Stimulated activated CD4-positive, alpha-beta T cell treated with anti-CD3 and anti-CD28 coated beads, TNF-alpha, amount 100 ng/mL, for 24 hours (primary cell): Measurements from ENCODE around the gene SYNE4.
"Not testable (repeated sequence)": the region's sequence is repeated elsewhere in the genome, so short reads cannot be mapped to it uniquely, and the experiment has no call there.

Experiments used
- DNase-seq, 3 experiments: peaks; one replicate each; pipeline ENCODE4 v3.0.0-alpha.2; 2020; ENCODE audit warnings: low read depth in 3 of 3

The SYNE4 gene

DNA sequence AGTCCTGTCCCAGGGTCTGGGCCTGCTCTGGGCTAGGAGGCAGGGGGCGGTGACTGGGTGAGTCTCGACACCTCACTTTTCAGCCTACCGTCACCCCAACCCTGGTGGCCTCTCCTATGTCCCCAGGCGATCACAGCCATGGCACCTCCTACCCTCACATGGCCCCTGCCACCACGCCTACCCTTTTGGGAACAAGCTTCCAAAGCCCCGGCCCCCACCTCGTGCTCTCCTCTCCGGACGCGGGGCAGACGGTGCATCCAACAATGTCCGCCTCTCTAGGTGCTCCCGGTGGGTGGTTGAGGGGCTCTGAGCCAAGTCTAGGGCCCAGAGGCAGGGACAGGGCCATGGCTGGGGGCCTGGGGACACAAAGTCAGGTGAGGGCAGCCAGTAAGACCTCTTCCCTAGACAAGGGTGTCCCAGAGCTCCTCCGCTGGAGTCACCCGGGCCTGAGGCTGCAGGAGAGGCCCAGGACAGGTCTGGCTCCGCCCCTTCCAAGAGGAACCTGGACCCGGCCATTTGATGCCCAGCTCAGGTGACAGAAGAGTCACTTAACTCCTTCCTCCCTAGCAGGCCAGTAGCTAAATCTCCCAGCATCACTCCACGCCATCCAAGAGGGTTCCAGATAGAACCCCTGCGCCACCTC lies at the start of gene SYNE4:
Gene SYNE4 (minus strand): TSS at position 478 of the 643 bp plus-strand sequence. CDS start 132 bp downstream, at position 346.
- no peak for DNase-seq

GRCh38 chr19:36054733-36055686 lies 46.4 kb upstream of the SYNE4 start, which contains the start of gene WDR62:
Gene WDR62 (plus strand): TSS chr19:36054897. CDS start chr19:36054972, 75 bp downstream.
- DNase-seq = peak; percentile 86 to 96 (median 88)

- DNase-seq = peak; percentile 99 to 100 (median 100)
These were observed 45.6 kb upstream of the SYNE4 start, which contains the start of gene THAP8 for GRCh38 chr19:36054119-36054732. Gene THAP8 (minus strand): TSS chr19:36054285. CDS start chr19:36054217, 68 bp downstream.

GRCh38 chr19:36051637-36052036 lies 43.0 kb upstream of the SYNE4 start:
- no peak for DNase-seq

- DNase-seq = no peak
These were observed 42.6 kb upstream of the SYNE4 start for GRCh38 chr19:36051236-36051635.

DNA sequence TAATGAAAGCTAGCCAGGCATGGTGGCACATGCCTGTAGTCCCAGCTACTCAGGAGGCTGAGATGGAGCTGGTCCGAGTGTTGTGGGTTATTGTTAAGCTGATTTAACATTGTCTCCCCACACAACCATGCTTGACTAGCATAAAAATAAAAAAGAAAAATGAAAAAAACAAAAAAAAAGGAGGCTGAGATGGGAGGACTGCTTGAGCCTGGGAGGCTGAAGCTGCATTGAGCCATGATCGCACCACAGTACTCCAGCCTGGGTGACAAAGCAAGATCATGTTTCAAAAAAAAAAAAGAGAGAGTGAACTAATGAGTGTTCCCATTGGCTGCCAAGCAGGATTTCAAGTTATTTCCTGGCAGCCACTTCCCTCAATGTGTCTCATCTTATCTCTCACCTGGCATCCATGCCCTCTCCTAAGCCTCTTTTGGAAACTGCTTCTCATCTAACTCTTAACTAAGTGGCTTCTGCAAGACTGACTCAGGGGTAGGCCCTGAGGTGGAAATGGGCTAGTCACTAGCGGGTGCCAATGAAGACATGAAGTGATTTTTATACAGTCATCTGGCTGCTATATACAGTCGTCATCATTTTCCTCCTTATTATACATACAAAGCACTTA lies 40.6 kb upstream of the SYNE4 start:
- no peak for DNase-seq

DNA sequence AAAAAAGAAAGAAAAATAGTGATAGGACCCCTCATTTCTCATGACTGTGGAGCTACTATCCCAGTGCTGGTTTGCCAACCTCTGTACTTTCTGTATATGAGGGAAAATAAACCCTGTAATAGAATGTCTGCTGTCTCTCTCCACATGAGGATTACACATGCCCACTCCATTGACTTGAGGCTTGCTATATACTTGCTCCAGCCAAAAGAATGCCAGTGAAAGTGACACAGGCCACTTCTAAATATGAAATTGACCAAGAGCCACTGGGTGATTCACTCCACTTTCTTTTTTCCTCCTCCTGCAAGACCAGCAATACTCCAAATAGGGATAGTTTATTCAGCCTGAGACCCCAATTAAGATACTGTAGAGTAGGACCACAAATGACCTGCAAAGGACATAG lies 39.2 kb upstream of the SYNE4 start:
- DNase-seq = no peak

DNA sequence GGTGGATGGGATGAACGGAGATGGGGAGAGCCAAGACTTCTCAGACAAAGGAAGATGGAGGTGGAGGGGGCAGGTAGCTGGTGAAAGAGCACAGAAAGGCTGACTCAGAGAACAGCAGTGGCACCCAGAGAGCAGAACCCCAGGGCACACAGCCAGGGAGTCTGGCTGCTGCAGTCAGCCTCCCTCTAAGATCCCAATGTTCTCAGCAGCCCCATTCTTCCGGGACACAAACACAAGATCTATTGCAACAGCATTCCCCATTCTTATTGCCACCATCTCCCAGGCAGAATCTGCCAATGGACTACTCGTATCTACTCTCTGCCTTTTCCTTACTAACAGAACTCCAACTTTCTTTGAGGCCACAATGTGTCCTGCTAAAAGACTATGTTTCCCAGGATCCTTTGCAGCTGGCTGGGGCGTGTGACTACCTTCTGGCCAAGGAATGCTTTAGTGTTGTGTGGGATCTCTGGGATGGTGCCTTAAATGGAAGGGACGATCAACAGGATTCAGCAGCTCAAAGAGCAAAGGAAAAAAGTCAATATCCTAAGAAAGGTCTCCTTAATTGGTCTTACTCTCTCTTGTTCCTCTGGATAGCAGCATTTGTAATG lies 37.9 kb upstream of the SYNE4 start:
- no peak for DNase-seq

DNA sequence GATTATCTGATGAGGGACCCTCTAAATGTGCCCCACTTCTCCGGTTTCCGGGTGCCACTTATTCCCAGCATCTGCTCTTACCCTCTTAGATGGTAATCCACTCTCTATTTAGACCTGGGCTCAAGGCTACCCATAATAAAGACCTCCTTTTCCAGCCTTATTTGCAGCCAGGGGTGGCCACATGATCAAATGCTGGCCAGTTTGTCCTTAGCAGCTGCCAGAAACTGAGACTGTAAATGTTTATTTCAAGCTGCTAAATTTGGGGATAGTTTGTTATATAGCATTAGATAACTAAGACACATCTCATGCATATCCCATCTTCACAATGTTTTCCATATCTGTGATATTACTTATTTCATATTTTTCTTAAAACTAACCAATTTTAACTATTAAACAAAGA lies 35.3 kb upstream of the SYNE4 start:
- DNase-seq = no peak

DNA sequence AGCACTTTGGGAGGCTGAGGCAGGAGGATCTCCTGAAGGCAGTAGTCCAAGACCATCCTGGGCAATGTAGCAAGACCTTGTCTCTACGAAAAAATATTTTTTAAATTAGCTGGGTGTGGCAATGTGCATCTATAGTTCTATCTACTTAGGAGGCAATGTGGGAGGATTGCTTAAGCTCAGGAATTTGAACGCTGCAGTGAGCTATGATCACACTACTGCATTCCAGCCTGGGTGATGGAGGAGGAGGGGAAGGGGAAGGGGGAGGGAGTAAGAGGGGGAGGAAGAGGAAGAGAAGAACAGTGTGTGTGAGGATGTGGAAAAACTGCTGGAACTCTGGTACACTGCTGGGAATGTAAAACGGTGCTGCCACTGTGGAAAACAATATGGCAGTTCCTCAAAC lies 33.2 kb upstream of the SYNE4 start:
- no peak for DNase-seq

- DNase-seq = not testable (repeated sequence)
These were observed 32.5 kb upstream of the SYNE4 start for GRCh38 chr19:36041092-36041491.

- DNase-seq = no peak
These were observed 31.9 kb upstream of the SYNE4 start for GRCh38 chr19:36040495-36040894.

GRCh38 chr19:36032251-36033104 lies 23.9 kb upstream of the SYNE4 start, which contains the start of gene CLIP3:
Gene CLIP3 (minus strand): TSS chr19:36032873. CDS start chr19:36032357, 516 bp downstream.
- peak in 1 of 3 experiments; percentile 42 for DNase-seq

GRCh38 chr19:36031308-36031707 lies 22.7 kb upstream of the SYNE4 start:
- DNase-seq = no peak

DNA sequence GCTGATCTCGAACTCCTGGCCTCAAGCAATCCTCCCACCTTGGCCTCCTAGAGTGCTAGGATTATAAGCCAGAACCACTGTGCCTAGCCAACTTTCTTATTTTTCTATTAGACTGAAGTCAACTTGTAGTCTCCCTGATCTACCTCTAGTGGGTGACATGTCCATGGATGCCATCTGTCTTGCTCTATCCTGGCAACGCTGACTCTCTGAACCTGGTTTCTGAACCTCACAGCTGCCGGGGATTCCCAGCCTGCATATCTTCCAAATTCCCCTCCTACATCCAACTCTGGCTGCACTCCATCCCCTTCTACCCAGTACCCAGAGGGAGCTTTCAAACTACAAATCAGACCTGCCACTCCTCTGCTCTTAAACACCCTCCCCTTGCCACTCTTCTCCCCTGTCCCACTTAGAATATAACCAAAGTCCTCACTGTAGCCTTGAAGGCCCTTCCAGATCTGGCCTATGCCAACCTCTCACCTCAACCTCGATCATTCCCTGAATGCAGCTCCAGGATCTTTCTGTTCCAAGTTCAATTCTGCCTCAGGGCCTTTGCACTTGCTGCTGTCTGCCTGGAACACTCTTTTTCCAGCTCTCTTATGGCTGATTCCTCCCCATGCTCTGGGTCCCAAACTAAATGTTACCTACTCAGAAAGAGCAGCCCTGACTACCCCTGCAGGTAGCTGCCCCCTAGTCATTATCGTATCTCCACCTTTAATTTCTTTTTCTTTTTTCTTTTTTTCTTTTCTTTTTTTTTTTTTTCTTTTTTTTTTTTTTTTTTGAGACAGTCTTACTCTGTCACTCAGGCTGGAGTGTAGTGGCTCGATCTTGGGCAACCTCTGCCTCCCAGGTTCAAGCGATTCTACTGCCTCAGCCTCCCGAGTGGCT lies 21.9 kb upstream of the SYNE4 start:
- no peak for DNase-seq

GRCh38 chr19:36028313-36029041 lies 19.9 kb upstream of the SYNE4 start:
- DNase-seq = no peak

GRCh38 chr19:36027696-36028095 lies 19.1 kb upstream of the SYNE4 start:
- DNase-seq = no peak

- DNase-seq = no peak
These were observed 17.7 kb upstream of the SYNE4 start for GRCh38 chr19:36026091-36026876.
